ENCODE results near the gene ATP13A3. TPM values are rescaled to one million over a fixed set of nuclear protein-coding genes. Genes with fewer than 3 reads are reported as not detected.

Gene ATP13A3
- total and polyA plus RNA-seq, 7 donors: 10.9 to 82.7 (median 50.4) TPM

DNA sequence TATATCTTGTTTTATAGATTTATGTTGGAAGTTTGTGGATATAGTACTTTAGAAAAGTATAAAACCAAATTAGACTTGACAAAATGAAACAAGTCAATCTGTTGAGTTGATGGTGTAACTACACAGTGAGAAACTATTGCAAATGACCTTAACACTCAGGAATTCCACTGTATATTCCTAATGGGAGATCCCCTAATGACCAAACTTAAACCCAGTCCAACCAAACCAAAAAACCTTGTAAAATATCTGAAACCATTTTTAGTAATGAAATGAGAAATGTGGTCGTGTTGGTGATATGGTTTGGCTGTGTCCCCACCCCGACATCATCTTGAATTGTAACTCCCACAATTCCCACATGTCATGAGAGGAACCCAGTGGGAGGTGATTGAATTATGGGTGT lies 31.9 kb upstream of the ATP13A3 start:
- intact Hi-C loops (cut with DNase I): no loop called here
- Histone ChIP-seq H3K36me3 (no peaks in the 10 kb centered on the region), H3K4me1 (no peaks in the 10 kb centered on the region), H3K9me3 (no peaks in the 10 kb centered on the region), H3K27me3 (no peaks in the 10 kb centered on the region), H3K27ac (no peak overlapping the region), H3K4me3 (no peak overlapping the region)
- WGBS, 2 donors: 71 to 78% methylated on average over 2 of the region's 2 CpGs
- DNase-seq: no peak
- TF ChIP-seq, protein P1, sequence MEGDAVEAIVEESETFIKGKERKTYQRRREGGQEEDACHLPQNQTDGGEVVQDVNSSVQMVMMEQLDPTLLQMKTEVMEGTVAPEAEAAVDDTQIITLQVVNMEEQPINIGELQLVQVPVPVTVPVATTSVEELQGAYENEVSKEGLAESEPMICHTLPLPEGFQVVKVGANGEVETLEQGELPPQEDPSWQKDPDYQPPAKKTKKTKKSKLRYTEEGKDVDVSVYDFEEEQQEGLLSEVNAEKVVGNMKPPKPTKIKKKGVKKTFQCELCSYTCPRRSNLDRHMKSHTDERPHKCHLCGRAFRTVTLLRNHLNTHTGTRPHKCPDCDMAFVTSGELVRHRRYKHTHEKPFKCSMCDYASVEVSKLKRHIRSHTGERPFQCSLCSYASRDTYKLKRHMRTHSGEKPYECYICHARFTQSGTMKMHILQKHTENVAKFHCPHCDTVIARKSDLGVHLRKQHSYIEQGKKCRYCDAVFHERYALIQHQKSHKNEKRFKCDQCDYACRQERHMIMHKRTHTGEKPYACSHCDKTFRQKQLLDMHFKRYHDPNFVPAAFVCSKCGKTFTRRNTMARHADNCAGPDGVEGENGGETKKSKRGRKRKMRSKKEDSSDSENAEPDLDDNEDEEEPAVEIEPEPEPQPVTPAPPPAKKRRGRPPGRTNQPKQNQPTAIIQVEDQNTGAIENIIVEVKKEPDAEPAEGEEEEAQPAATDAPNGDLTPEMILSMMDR (IDR thresholded peaks at IDR 0.05): no peak
- TF ChIP-seq POLR2A (IDR thresholded peaks at IDR 0.05) (no peak), EP300 (IDR thresholded peaks at IDR 0.05) (no peak), POLR2AphosphoS5 (IDR thresholded peaks at IDR 0.05) (no peak)

DNA sequence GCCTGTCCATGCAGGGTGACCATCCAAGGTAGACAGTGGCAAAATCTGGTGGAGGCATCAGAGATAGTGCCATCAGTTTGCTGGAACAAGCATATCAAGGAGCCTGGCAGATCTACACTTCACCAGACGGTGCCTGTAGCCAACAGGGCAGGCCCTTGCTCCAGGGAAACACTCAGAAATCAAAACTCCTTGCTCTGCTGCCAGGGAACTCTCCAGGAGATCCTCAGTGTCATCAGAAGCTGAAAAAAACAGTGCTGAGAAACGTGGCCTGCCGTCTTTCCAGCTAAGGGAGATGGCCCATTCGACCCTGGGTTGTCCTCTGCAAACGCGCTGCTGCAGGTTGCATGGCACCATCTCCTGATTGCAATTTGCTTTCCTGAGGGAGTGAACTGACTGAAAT lies 30.5 kb upstream of the ATP13A3 start:
- no peaks in the 10 kb centered on the region for H3K4me1 ChIP-seq
- no peaks in the 10 kb centered on the region for H3K9me3 ChIP-seq
- TF ChIP-seq POLR2A (IDR thresholded peaks at IDR 0.05) (no peak), POLR2AphosphoS5 (IDR thresholded peaks at IDR 0.05) (no peak), EP300 (IDR thresholded peaks at IDR 0.05) (no peak)
- TF ChIP-seq, protein P1 (IDR thresholded peaks at IDR 0.05): no peak
- no peak overlapping the region for H3K27ac ChIP-seq
- no peaks in the 10 kb centered on the region for H3K36me3 ChIP-seq
- DNase-seq: no peak
- intact Hi-C loops (cut with DNase I): no loop called here
- no peak overlapping the region for H3K4me3 ChIP-seq
- H3K27me3 ChIP-seq: no peaks in the 10 kb centered on the region
- WGBS, 2 donors: 64 to 76% methylated on average over 6 of the region's 6 CpGs

DNA sequence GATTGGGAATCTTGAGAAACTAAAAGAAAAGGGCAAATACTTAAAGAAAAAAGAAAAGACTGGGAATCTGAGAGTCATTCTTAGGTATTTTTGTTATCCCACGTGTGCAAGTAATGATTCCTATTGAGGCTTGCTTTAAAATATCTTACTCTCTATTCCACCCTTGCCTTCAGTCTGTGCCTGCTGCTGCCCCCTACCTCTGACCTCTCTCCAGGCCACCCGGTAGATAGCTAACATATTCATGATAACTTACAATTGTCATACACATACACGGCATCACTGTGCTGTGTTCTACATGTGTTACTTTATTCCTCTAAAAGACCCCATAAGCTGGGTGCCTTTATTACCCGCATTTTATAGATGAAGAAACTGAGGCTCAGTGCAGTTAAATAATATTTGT lies 27.8 kb upstream of the ATP13A3 start:
- Histone ChIP-seq H3K27ac (no peak overlapping the region), H3K36me3 (no peaks in the 10 kb centered on the region), H3K27me3 (no peaks in the 10 kb centered on the region), H3K4me3 (no peak overlapping the region), H3K9me3 (no peaks in the 10 kb centered on the region), H3K4me1 (no peaks in the 10 kb centered on the region)
- 45 to 73% methylated on average over 4 of the region's 4 CpGs for WGBS, 2 donors
- intact Hi-C loops (cut with DNase I): no loop called here
- TF ChIP-seq EP300 (IDR thresholded peaks at IDR 0.05): no peak
- no peak for TF ChIP-seq POLR2A (IDR thresholded peaks at IDR 0.05)
- TF ChIP-seq POLR2AphosphoS5 (IDR thresholded peaks at IDR 0.05): no peak
- TF ChIP-seq, protein P1 (IDR thresholded peaks at IDR 0.05): no peak
- no peak for DNase-seq

DNA sequence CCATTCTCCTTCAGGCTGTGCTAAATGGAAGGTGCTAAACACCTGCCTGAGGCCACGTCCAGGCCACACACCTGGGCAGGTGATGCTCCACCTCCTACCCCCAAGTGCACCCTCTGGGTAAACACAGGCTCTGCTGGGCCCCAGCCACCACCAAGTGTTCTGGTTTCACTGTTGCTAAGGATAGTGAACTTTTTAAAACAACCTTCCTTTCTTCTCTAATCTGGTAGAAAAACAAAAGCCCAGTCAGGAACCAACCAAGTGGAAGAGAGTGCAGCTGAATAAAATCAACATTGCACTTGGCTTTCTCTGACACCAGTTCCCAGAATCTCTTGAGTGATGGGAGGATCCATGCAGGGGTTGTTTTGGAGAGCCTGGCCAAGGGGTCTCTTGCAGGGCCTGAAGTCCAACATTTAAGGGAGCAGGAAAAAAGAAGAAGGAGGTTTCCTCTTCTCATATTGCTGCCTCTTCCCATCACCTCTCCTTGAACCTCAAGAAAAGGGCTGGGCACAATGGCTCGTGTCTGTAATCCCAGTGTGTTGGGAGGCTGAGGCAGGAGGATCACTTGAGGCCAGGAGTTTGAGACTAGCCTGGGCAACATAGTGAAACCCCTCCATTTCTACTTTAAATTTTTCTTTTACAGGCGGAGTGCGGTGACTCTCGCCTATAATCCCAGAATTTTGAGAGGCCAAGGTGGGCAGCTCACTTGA lies 26.2 kb upstream of the ATP13A3 start:
- H3K9me3 ChIP-seq: no peaks in the 10 kb centered on the region
- intact Hi-C loops (cut with DNase I): no loop called here
- WGBS, 2 donors: 71 to 82% methylated on average over 5 of the region's 5 CpGs
- no peaks in the 10 kb centered on the region for H3K36me3 ChIP-seq
- TF ChIP-seq POLR2A (IDR thresholded peaks at IDR 0.05) (no peak), EP300 (IDR thresholded peaks at IDR 0.05) (no peak), POLR2AphosphoS5 (IDR thresholded peaks at IDR 0.05) (no peak)
- TF ChIP-seq, protein P1 (IDR thresholded peaks at IDR 0.05): no peak
- no peak for DNase-seq
- H3K4me1 ChIP-seq: no peaks in the 10 kb centered on the region
- no peak overlapping the region for H3K27ac ChIP-seq
- H3K27me3 ChIP-seq: no peaks in the 10 kb centered on the region
- no peak overlapping the region for H3K4me3 ChIP-seq
